GM12878 (cell line): Measurements from ENCODE around the gene LYZL1. TPM values are rescaled to one million over a fixed set of nuclear protein-coding genes. Genes with fewer than 3 reads are reported as not detected.

ENCODE experiments used
- ATAC-seq: fragments of 200-7000 bp; cut with Tn5 transposase; 3 replicates; pipeline ENCODE4 v1.9.1; 2020; ENCODE audit warnings: mild to moderate bottlenecking, moderate library complexity
- BruUV-seq: library from RNA; stranded (reverse); fragments of 400-500 nt; replicated peaks from 2 replicates; lab custom pipeline; 2021; lab: Mats Ljungman, UMichigan
- CTCF ChIA-PET: fragments of 300-600 bp; sonication (Branson Sonifier 250); formaldehyde crosslinking; extraction: SDS; loops from one replicate; lab custom pipeline; 2021; ENCODE audit warnings: inconsistent platforms; lab: Yijun Ruan, JAX
- POLR2A ChIA-PET: fragments of 350-600 bp; formaldehyde crosslinking; extraction: SDS; loops from one replicate; lab custom pipeline; 2021; ENCODE audit warnings: inconsistent platforms; lab: Charles Lee
- RAD21 ChIA-PET: fragments of 300-600 bp; sonication (Branson Sonifier 250); formaldehyde crosslinking; loops from one replicate; lab custom pipeline; 2023; ENCODE audit warnings: antibody characterized with exemption; ENCODE audit not compliant: unreplicated experiment; lab: Charles Lee
- SMC1A ChIA-PET: fragments of 300-600 bp; sonication (Branson Sonifier 250); formaldehyde crosslinking; loops from one replicate; lab custom pipeline; 2023; ENCODE audit not compliant: unreplicated experiment, uncharacterized antibody; lab: Charles Lee
- DNase-seq: peaks from one replicate; pipeline ENCODE4 v3.0.0-alpha.2; 2011; ENCODE audit warnings: low read depth, low spot score
- FAIRE-seq: peaks from 3 replicates; lab custom pipeline; 2011; peaks lifted over from hg19 to GRCh38; lab: Jason Lieb, UNC
- H2AFZ ChIP-seq: 2 replicates; pipeline ENCODE4 v1.6.0; 2011; ENCODE audit warnings: low read depth, low read length, control low read depth; ENCODE audit not compliant: control insufficient read depth
- H3K27ac ChIP-seq: 2 replicates; pipeline ENCODE4 v1.5.1; 2011; ENCODE audit warnings: control low read depth; ENCODE audit not compliant: control insufficient read depth, insufficient read depth
- H3K27me3 ChIP-seq, 2 experiments: replicated peaks in 1 of 2; 2 replicates each; pipeline versions ENCODE4 v1.6.0 to v1.6.1; 2011; ENCODE audit warnings: low read length in 1 of 2; ENCODE audit not compliant: control insufficient read depth in 2 of 2, insufficient read depth in 2 of 2
- H3K36me3 ChIP-seq, 2 experiments: 2 replicates each; pipeline ENCODE4 v1.5.1; 2011; ENCODE audit warnings: low read length in 1 of 2; ENCODE audit not compliant: control insufficient read depth in 2 of 2, insufficient read depth in 2 of 2
- H3K4me1 ChIP-seq: 2 replicates; pipeline ENCODE4 v1.6.1; 2011; ENCODE audit warnings: mild to moderate bottlenecking, low read length, moderate library complexity, mixed read lengths; ENCODE audit not compliant: control insufficient read depth, insufficient read depth
- H3K4me2 ChIP-seq: 2 replicates; pipeline ENCODE4 v1.6.0; 2011; ENCODE audit warnings: control low read depth; ENCODE audit not compliant: control insufficient read depth, insufficient read depth
- H3K4me3 ChIP-seq: fragments of 200-600 bp; sonication (generic); 2 replicates; pipeline ENCODE4 v1.5.1; 2016
- H3K79me2 ChIP-seq: 2 replicates; pipeline ENCODE4 v1.6.0; 2011; ENCODE audit warnings: low read length; ENCODE audit not compliant: control insufficient read depth, insufficient read depth
- H3K9ac ChIP-seq: 2 replicates; pipeline ENCODE4 v1.8.0; 2011; ENCODE audit warnings: low read length, control low read depth, mixed read lengths; ENCODE audit not compliant: control insufficient read depth, insufficient read depth
- H3K9me3 ChIP-seq: replicated peaks from 3 replicates; pipeline ENCODE4 v1.5.1; 2011; ENCODE audit warnings: mild to moderate bottlenecking, low read length; ENCODE audit not compliant: control insufficient read depth, insufficient read depth
- H4K20me1 ChIP-seq: 2 replicates; pipeline ENCODE4 v1.6.0; 2011; ENCODE audit not compliant: control insufficient read depth, insufficient read depth
- EP300 ChIP-seq, 2 experiments: fragments of 150-350 bp in 1 of 2; IDR thresholded peaks; 2 replicates each; pipeline ENCODE4 v1.6.1; 2011 to 2012; ENCODE audit warnings: low read depth in 2 of 2, low read length in 2 of 2, borderline replicate concordance in 1 of 2, improper control_type of control experiment in 1 of 2, inconsistent platforms in 1 of 2; ENCODE audit not compliant: control insufficient read depth in 1 of 2
- GABPA ChIP-seq: IDR thresholded peaks from 2 replicates; pipeline ENCODE4 v1.6.1; 2014; ENCODE audit warnings: antibody characterized with exemption, low read depth, mild to moderate bottlenecking, inconsistent platforms
- MYB ChIP-seq: fragments of 150-350 bp; IDR thresholded peaks from 2 replicates; pipeline ENCODE4 v1.6.1; 2014; ENCODE audit warnings: mild to moderate bottlenecking, low read depth, low read length, borderline replicate concordance
- POLR2AphosphoS5 ChIP-seq: IDR thresholded peaks from 2 replicates; pipeline ENCODE4 v1.6.1; 2011; ENCODE audit warnings: mild to moderate bottlenecking, low read length, inconsistent platforms
- SUPT20H ChIP-seq: IDR thresholded peaks from 2 replicates; pipeline ENCODE4 v1.6.1; 2011; ENCODE audit warnings: low read depth, mild to moderate bottlenecking, low read length, moderate library complexity, borderline replicate concordance; ENCODE audit not compliant: control insufficient read depth
- SUZ12 ChIP-seq: fragments of 200-600 bp; sonication (generic); IDR thresholded peaks from one replicate; pipeline ENCODE4 v1.6.1; 2018; ENCODE audit warnings: antibody characterized with exemption, mild to moderate bottlenecking; ENCODE audit not compliant: unreplicated experiment
- TARDBP ChIP-seq: IDR thresholded peaks from 2 replicates; pipeline ENCODE4 v1.6.1; 2016; ENCODE audit warnings: borderline replicate concordance
- YY1 ChIP-seq: IDR thresholded peaks from 2 replicates; pipeline ENCODE4 v1.6.1; 2011; ENCODE audit warnings: low read depth, mild to moderate bottlenecking, low read length
- WGBS: methylation state at CpG from one replicate; pipeline ENCODE4 v1.1.6; 2016; ENCODE audit warnings: low lambda C conversion rate; ENCODE audit not compliant: insufficient replicate concordance, insufficient coverage; ENCODE audit errors: missing lambda C conversion rate; 5-methylcytosine and 5-hydroxymethylcytosine counted together
- in situ Hi-C: fragments of 300-500 bp; cut with MboI; formaldehyde crosslinking; loops from 9 replicates; pipeline ENCODE4 v1.14.3; 2018; ENCODE audit warnings: mixed read lengths
- intact Hi-C: fragments of 100-400 bp; cut with micrococcal nuclease; formaldehyde crosslinking; loops from one replicate; pipeline ENCODE4 v1.14.2; 2022; ENCODE audit not compliant: unreplicated experiment
- polyA plus RNA-seq, 11 experiments: library from polyadenylated mRNA; depleted of rRNA in 4 of 11; unstranded in 6 of 11; stranded (reverse) in 5 of 11; fragments of >200 nt; fragmentation: Nextera tagmentation in 4 of 11; fragmentation: Illumina TruSeq in 1 of 11; extraction: Ambion mirVana in 4 of 11; extraction: Trizol in 1 of 11; gene quantifications; 1 replicate in 1 of 11; 2 replicates in 10 of 11; pipeline versions ENCODE4 v1.2.1 to v1.2.3, GENCODE V29; 2011 to 2016; ENCODE audit warnings: inconsistent platforms in 2 of 11, missing spikeins in 2 of 11, low read depth in 1 of 11
- total RNA-seq, 4 experiments: library from RNA; depleted of rRNA in 3 of 4; stranded (reverse); fragments of >200 nt in 3 of 4; fragmentation: Illumina TruSeq in 1 of 4; extraction: Trizol in 1 of 4; gene quantifications; 2 replicates each; pipeline versions ENCODE4 v1.2.1 to v1.2.3, GENCODE V29; 2013 to 2021
- TF ChIP-seq, protein P1 (sequence below): fragments of 450-650 bp; conservative IDR thresholded peaks from 2 replicates; pipeline ENCODE4 v1.6.1; 2017; ENCODE audit warnings: mild to moderate bottlenecking, moderate library complexity
- TF ChIP-seq, protein P2 (sequence below): IDR thresholded peaks from 2 replicates; pipeline ENCODE4 v1.6.1; 2012; ENCODE audit warnings: mild to moderate bottlenecking, low read depth, low read length
- TF ChIP-seq, protein P3 (sequence below): fragments of 150-350 bp; IDR thresholded peaks from 2 replicates; pipeline ENCODE4 v1.6.1; 2016; ENCODE audit warnings: low read depth, low read length
- TF ChIP-seq, protein P4 (sequence below): IDR thresholded peaks from 2 replicates; pipeline ENCODE4 v1.6.1; 2011; ENCODE audit warnings: low read depth, mild to moderate bottlenecking, low read length, moderate library complexity, borderline replicate concordance; ENCODE audit errors: extremely low read depth

LYZL1 gene
- total and polyA plus RNA-seq, 10 of the 15 experiments (the other 5 are each of a cell fraction or from before 2014, with no cell fraction given) = not detected

DNA sequence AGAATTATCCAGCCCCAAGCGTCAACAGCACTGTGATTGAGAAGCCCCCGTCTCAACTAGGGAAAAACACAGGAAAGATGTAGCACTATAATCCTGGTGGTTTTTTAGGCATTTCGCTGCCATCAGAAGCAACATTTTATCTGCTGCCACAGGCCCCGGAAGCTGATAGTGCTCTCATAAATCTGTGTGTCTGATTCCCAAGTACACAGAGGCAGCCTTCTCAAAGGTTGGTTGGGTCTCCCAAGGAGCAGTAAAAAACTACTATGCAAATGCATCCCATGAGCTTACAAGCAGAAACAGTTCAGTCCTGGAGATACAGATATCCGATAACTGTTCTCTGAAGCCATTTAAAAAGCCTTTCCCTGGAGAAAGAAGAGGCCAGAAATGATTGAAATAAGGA, 45.8 kb upstream of the LYZL1 start:
- WGBS = 34% methylated on average over 5 of the region's 5 CpGs
- H4K20me1 ChIP-seq = no peaks in the 10 kb centered on the region
- H3K79me2 ChIP-seq = no peaks in the 10 kb centered on the region
- H3K4me3 ChIP-seq = no peak overlapping the region
- H3K36me3 ChIP-seq = no peaks in the 10 kb centered on the region
- no peak overlapping the region for H3K27ac ChIP-seq
- SMC1A ChIA-PET = interaction anchor here (1.5 kb wide), 1 partner anchor 61 kb away, joined by 4 read pairs; no protein-coding TSS in a partner anchor
- BruUV-seq = no TSS peak
- intact Hi-C loops = no loop called here
- no peak for ATAC-seq
- no peak for DNase-seq
- RAD21 ChIA-PET = no interaction called here
- H3K4me2 ChIP-seq = no peak overlapping the region
- no peaks in the 10 kb centered on the region for H3K4me1 ChIP-seq
- POLR2A ChIA-PET = no interaction called here
- CTCF ChIA-PET = interaction anchor here (1.7 kb wide), 1 partner anchor 579 kb away, joined by 3 read pairs; no protein-coding TSS in a partner anchor
- H3K27me3 ChIP-seq = no peaks in the 10 kb centered on the region
- in situ Hi-C loops = no loop called here
- H2AFZ ChIP-seq = no peak overlapping the region
- no peak for FAIRE-seq
- no peak overlapping the region for H3K9ac ChIP-seq
- no peaks in the 10 kb centered on the region for H3K9me3 ChIP-seq
- TF ChIP-seq POLR2AphosphoS5 (no peak), SUZ12 (no peak), TARDBP (no peak), EP300 (IDR thresholded peaks at IDR 0.05; ENCODE audit: borderline replicate concordance in 1 of 2, control insufficient read depth in 1 of 2, low read depth in 2 of 2, low read length in 2 of 2) (no peak), YY1 (no peak), SUPT20H (no peak), GABPA (no peak), MYB (no peak)
- TF ChIP-seq, protein P1, sequence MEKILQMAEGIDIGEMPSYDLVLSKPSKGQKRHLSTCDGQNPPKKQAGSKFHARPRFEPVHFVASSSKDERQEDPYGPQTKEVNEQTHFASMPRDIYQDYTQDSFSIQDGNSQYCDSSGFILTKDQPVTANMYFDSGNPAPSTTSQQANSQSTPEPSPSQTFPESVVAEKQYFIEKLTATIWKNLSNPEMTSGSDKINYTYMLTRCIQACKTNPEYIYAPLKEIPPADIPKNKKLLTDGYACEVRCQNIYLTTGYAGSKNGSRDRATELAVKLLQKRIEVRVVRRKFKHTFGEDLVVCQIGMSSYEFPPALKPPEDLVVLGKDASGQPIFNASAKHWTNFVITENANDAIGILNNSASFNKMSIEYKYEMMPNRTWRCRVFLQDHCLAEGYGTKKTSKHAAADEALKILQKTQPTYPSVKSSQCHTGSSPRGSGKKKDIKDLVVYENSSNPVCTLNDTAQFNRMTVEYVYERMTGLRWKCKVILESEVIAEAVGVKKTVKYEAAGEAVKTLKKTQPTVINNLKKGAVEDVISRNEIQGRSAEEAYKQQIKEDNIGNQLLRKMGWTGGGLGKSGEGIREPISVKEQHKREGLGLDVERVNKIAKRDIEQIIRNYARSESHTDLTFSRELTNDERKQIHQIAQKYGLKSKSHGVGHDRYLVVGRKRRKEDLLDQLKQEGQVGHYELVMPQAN = no peak
- TF ChIP-seq, protein P2, sequence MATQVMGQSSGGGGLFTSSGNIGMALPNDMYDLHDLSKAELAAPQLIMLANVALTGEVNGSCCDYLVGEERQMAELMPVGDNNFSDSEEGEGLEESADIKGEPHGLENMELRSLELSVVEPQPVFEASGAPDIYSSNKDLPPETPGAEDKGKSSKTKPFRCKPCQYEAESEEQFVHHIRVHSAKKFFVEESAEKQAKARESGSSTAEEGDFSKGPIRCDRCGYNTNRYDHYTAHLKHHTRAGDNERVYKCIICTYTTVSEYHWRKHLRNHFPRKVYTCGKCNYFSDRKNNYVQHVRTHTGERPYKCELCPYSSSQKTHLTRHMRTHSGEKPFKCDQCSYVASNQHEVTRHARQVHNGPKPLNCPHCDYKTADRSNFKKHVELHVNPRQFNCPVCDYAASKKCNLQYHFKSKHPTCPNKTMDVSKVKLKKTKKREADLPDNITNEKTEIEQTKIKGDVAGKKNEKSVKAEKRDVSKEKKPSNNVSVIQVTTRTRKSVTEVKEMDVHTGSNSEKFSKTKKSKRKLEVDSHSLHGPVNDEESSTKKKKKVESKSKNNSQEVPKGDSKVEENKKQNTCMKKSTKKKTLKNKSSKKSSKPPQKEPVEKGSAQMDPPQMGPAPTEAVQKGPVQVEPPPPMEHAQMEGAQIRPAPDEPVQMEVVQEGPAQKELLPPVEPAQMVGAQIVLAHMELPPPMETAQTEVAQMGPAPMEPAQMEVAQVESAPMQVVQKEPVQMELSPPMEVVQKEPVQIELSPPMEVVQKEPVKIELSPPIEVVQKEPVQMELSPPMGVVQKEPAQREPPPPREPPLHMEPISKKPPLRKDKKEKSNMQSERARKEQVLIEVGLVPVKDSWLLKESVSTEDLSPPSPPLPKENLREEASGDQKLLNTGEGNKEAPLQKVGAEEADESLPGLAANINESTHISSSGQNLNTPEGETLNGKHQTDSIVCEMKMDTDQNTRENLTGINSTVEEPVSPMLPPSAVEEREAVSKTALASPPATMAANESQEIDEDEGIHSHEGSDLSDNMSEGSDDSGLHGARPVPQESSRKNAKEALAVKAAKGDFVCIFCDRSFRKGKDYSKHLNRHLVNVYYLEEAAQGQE = no peak
- TF ChIP-seq, protein P3, sequence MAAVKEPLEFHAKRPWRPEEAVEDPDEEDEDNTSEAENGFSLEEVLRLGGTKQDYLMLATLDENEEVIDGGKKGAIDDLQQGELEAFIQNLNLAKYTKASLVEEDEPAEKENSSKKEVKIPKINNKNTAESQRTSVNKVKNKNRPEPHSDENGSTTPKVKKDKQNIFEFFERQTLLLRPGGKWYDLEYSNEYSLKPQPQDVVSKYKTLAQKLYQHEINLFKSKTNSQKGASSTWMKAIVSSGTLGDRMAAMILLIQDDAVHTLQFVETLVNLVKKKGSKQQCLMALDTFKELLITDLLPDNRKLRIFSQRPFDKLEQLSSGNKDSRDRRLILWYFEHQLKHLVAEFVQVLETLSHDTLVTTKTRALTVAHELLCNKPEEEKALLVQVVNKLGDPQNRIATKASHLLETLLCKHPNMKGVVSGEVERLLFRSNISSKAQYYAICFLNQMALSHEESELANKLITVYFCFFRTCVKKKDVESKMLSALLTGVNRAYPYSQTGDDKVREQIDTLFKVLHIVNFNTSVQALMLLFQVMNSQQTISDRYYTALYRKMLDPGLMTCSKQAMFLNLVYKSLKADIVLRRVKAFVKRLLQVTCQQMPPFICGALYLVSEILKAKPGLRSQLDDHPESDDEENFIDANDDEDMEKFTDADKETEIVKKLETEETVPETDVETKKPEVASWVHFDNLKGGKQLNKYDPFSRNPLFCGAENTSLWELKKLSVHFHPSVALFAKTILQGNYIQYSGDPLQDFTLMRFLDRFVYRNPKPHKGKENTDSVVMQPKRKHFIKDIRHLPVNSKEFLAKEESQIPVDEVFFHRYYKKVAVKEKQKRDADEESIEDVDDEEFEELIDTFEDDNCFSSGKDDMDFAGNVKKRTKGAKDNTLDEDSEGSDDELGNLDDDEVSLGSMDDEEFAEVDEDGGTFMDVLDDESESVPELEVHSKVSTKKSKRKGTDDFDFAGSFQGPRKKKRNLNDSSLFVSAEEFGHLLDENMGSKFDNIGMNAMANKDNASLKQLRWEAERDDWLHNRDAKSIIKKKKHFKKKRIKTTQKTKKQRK = no peak
- TF ChIP-seq, protein P4, sequence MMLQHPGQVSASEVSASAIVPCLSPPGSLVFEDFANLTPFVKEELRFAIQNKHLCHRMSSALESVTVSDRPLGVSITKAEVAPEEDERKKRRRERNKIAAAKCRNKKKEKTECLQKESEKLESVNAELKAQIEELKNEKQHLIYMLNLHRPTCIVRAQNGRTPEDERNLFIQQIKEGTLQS = no peak
